Measurements from ENCODE around the gene OR2V2.
"Not testable (repeated sequence)": the region's sequence is repeated elsewhere in the genome, so short reads cannot be mapped to it uniquely, and the experiment has no call there.

Gene OR2V2

DNA sequence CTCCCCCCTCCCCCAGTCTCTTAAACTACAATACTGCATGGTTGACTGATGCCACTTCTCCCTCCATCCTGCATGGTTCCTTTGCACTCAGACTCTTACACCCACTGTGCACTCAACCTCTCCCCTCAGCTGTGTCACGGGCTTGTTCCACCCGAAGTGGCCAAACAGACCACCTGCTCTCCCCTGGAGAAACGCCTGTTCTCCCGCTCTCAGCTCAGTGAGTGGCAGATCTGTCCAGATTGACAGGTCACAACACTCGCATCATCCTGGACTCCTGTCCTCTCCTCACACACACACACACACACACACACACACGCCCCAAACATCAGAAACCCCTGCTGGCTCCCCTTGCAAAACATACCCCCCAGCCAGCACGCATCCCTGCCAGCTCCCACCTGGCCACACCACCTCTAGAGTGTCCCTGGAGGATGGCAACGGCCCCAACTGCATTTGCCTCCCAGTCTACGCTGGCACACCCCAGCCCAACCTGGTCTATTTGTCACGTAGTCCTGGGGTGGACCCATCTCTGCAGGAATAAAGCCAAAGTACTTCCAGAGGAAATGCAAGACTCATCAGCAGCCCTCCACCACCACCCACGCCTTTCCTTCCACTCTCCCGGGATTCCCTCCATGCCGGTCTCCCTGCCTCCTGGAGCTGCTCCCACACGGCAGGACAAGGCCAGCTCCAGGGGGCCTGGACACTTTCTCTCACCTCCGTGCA is 19.3 kb upstream of the OR2V2 start:
- peaks cover 6% of the 10 kb centered on the region for H3K9me3 Mint-ChIP-seq
- no peak for TF ChIP-seq CTCF (IDR thresholded peaks at IDR 0.05; ENCODE audit: unreplicated experiment in 3 of 3)

DNA sequence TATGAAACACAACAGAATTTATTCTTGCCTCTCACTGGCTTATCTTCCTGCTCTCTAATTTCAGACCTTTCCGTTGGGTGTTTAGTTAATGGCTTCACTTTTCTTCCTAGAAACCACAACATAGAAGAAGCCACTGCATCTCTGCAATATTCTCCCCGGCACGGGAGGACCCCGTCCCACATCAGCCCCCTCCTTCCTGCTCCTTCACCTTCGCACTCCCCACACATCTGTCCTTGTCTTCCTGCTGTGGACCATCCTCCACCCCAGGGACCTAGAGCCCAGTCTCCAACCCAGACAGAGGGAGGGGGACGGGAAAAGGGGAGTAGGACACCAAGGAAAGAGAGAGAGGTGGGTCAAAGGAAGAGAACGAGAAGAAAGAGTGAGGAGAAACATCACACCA is 17.8 kb upstream of the OR2V2 start:
- Mint-ChIP-seq H3K27me3 (ENCODE audit: low read depth) (peaks cover 54% of the 10 kb centered on the region), H3K9me3 (peaks cover 12% of the 10 kb centered on the region), H3K27ac (no peak overlapping the region), H3K4me1 (no peaks in the 10 kb centered on the region), H3K4me3 (no peak overlapping the region), H3K36me3 (ENCODE audit: low read depth) (no peaks in the 10 kb centered on the region)
- TF ChIP-seq CTCF (IDR thresholded peaks at IDR 0.05; ENCODE audit: unreplicated experiment in 3 of 3): no peak

More for the DNA sequence above, 19.3 kb upstream of the OR2V2 start:
- Mint-ChIP-seq H3K4me1 (no peaks in the 10 kb centered on the region), H3K36me3 (ENCODE audit: low read depth) (no peaks in the 10 kb centered on the region), H3K27me3 (ENCODE audit: low read depth) (peaks cover 64% of the 10 kb centered on the region), H3K27ac (no peak overlapping the region), H3K4me3 (no peak overlapping the region)

DNA sequence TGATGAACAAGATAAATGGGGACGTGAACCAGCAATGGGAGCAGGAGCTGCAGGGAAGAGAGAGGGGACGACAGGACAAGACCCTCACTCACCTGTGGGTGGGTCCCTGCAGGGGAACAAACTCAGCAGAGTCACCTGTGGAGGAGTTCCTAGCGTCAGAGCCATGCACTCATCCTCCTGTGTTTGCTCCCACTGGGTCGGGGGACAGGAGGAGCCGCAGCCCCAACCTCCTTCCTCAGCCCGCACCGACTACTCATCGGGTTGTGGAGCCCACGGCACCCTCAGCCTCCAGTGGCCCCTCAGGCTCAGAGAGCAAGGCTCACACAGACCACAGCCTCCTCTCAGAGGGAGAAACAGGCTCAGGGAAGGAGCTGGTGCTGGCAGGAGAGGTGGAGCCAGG is 17.3 kb upstream of the OR2V2 start:
- Mint-ChIP-seq H3K27me3 (ENCODE audit: low read depth) (peaks cover 49% of the 10 kb centered on the region), H3K9me3 (peaks cover 12% of the 10 kb centered on the region)
- H3K27ac Mint-ChIP-seq; H3K4me1 Mint-ChIP-seq; H3K4me3 Mint-ChIP-seq; H3K36me3 Mint-ChIP-seq (ENCODE audit: low read depth): not testable (repeated sequence)

DNA sequence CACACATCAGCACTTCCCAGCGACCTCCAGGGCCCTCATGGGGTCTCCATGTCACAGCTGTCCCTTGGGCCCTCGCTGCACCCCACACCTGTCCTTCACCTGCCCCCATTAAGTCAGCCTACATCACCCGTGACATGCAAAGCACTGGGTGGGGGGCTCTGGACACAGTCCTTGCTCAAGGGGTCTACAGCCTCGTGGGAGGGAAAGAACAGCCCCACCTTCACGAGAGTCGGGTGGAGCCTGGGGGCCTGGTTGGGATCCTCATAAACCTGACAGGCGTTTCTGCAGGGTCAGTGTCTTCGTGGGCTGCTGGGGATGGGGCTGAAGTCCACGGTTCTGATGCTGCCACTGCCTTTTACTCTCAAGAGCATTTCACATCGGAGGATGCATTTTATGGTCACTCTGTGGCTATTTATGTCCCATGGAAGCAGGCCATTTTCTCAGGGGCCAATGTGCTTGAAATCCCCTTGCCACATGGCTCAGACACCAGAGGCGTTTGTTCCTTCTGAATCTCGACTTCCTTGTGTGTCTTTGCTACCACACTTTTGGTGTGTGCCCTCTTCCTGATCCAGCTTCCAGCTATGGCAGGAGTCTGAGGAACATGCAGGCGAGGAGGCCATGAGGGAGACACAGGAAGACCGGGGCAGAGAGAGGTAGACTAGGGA is 16.4 kb upstream of the OR2V2 start, which contains the start of gene OR2V1:
Gene OR2V1, minus strand, starts transcription at position 338 of the 665 bp plus-strand sequence. CDS start 5,865 bp downstream, outside the sequence.
- H3K27me3 Mint-ChIP-seq (ENCODE audit: low read depth): peaks cover 50% of the 10 kb centered on the region
- H3K9me3 Mint-ChIP-seq: peaks cover 17% of the 10 kb centered on the region
- no peaks in the 10 kb centered on the region for H3K36me3 Mint-ChIP-seq (ENCODE audit: low read depth)
- no peak within 1 kb of the TSS for H3K4me3 Mint-ChIP-seq
- no peaks in the 10 kb centered on the region for H3K4me1 Mint-ChIP-seq
- H3K27ac Mint-ChIP-seq: no peak within 1 kb of the TSS
- TF ChIP-seq CTCF (IDR thresholded peaks at IDR 0.05; ENCODE audit: unreplicated experiment in 3 of 3): no peak

- Mint-ChIP-seq H3K27me3 (ENCODE audit: low read depth) (peaks cover 45% of the 10 kb centered on the region), H3K4me3 (no peak overlapping the region), H3K36me3 (ENCODE audit: low read depth) (no peaks in the 10 kb centered on the region), H3K4me1 (no peaks in the 10 kb centered on the region), H3K27ac (no peak overlapping the region), H3K9me3 (peaks cover 17% of the 10 kb centered on the region)
- no peak for TF ChIP-seq CTCF (IDR thresholded peaks at IDR 0.05; ENCODE audit: unreplicated experiment in 3 of 3)
Observed at GRCh38 chr5:181131514-181131913, 15.9 kb upstream of the OR2V2 start.

- Mint-ChIP-seq H3K4me3 (no peak overlapping the region), H3K27me3 (ENCODE audit: low read depth) (peaks cover 38% of the 10 kb centered on the region), H3K27ac (no peak overlapping the region), H3K36me3 (ENCODE audit: low read depth) (no peaks in the 10 kb centered on the region), H3K4me1 (no peaks in the 10 kb centered on the region), H3K9me3 (peaks cover 22% of the 10 kb centered on the region)
- no peak for TF ChIP-seq CTCF (IDR thresholded peaks at IDR 0.05; ENCODE audit: unreplicated experiment in 3 of 3)
Observed at GRCh38 chr5:181133083-181133482, 14.3 kb upstream of the OR2V2 start.

Data from nephron (organoid).